Suprapubic skin (tissue), 4 donors: ENCODE data around the gene KIF21B. TPM values are rescaled to one million over a fixed set of nuclear protein-coding genes. Genes with fewer than 3 reads are reported as not detected.

Experiments
- DNase-seq, 2 donors: peaks; one replicate each; pipeline ENCODE4 v3.0.0-alpha.2; 2019; ENCODE audit warnings: low spot score in 2 of 2
- H3K27ac ChIP-seq: fragments of 200-600 bp; sonication (generic); one replicate; pipeline ENCODE4 v1.5.1; 2019
- H3K27me3 ChIP-seq: fragments of 200-600 bp; sonication (generic); one replicate; pipeline ENCODE4 v1.5.1; 2019
- H3K36me3 ChIP-seq: fragments of 200-600 bp; sonication (generic); one replicate; pipeline ENCODE4 v1.5.1; 2019
- H3K4me1 ChIP-seq: fragments of 200-600 bp; sonication (generic); one replicate; pipeline ENCODE4 v1.5.1; 2019
- H3K4me3 ChIP-seq: fragments of 200-600 bp; sonication (generic); one replicate; pipeline ENCODE4 v1.5.1; 2019; ENCODE audit warnings: mild to moderate bottlenecking
- H3K9me3 ChIP-seq: fragments of 200-600 bp; sonication (generic); one replicate; pipeline ENCODE4 v1.5.1; 2019
- CTCF ChIP-seq, 2 donors: fragments of 200-600 bp in 1 of 2; fragments of 450-650 bp in 1 of 2; sonication (generic) in 1 of 2; IDR thresholded peaks; one replicate each; pipeline ENCODE4 v1.5.1; 2016 to 2019; ENCODE audit warnings: antibody characterized with exemption in 2 of 2, mild to moderate bottlenecking in 1 of 2, moderate library complexity in 1 of 2
- EP300 ChIP-seq: sonication (generic); formaldehyde crosslinking; IDR thresholded peaks from one replicate; pipeline ENCODE4 v1.6.1; 2017; ENCODE audit warnings: antibody characterized with exemption
- POLR2A ChIP-seq, 2 donors: fragments of 450-650 bp; IDR thresholded peaks; one replicate each; pipeline ENCODE4 v1.6.1; 2017; ENCODE audit warnings: antibody characterized with exemption in 2 of 2, mild to moderate bottlenecking in 2 of 2, moderate library complexity in 2 of 2
- POLR2AphosphoS5 ChIP-seq, 3 donors: sonication (generic); formaldehyde crosslinking; IDR thresholded peaks; one replicate each; pipeline ENCODE4 v1.6.1; 2017; ENCODE audit warnings: antibody characterized with exemption in 3 of 3
- WGBS: methylation state at CpG from one replicate; pipeline ENCODE4 v1.1.5; 2018; 5-methylcytosine and 5-hydroxymethylcytosine counted together
- total RNA-seq, 4 donors: library from RNA; depleted of rRNA; stranded (reverse); fragments of >200 nt; gene quantifications; one replicate each; pipeline ENCODE4 v1.1.0, GENCODE V29; 2016

The KIF21B gene
- total RNA-seq, 4 donors from 2014 or later = 0.65 to 2.3 (median 1.1) TPM

GRCh38 chr1:201022820-201023516 lies 546 bp downstream of the KIF21B start:
- no peak overlapping the region for H3K27ac ChIP-seq
- no peak for DNase-seq
- H3K9me3 ChIP-seq = no peaks in the 10 kb centered on the region
- peak overlapping the region; percentile 63 for H3K4me3 ChIP-seq
- H3K27me3 ChIP-seq = no peaks in the 10 kb centered on the region
- peaks cover 36% of the 10 kb centered on the region for H3K4me1 ChIP-seq
- WGBS = 4% methylated on average over 33 of the region's 56 CpGs
- no peak for TF ChIP-seq EP300
- H3K36me3 ChIP-seq = no peaks in the 10 kb centered on the region

GRCh38 chr1:201022493-201022819 lies 1.1 kb downstream of the KIF21B start:
- Histone ChIP-seq H3K27me3 (no peaks in the 10 kb centered on the region), H3K9me3 (no peaks in the 10 kb centered on the region), H3K4me1 (peaks cover 41% of the 10 kb centered on the region), H3K4me3 (peak overlapping the region; percentile 63), H3K36me3 (no peaks in the 10 kb centered on the region), H3K27ac (no peak overlapping the region)
- 78% methylated on average over 2 of the region's 2 CpGs for WGBS
- TF ChIP-seq POLR2A (IDR thresholded peaks at IDR 0.05) (no peak), POLR2AphosphoS5 (IDR thresholded peaks at IDR 0.05) (no peak), CTCF (IDR thresholded peaks at IDR 0.05) (no peak), EP300 (no peak)
- no peak for DNase-seq

- Histone ChIP-seq H3K36me3 (no peaks in the 10 kb centered on the region), H3K27me3 (no peaks in the 10 kb centered on the region), H3K27ac (no peak overlapping the region), H3K4me3 (no peak overlapping the region), H3K4me1 (peaks cover 46% of the 10 kb centered on the region), H3K9me3 (no peaks in the 10 kb centered on the region)
- TF ChIP-seq POLR2A (IDR thresholded peaks at IDR 0.05) (no peak), CTCF (IDR thresholded peaks at IDR 0.05) (no peak), EP300 (no peak), POLR2AphosphoS5 (IDR thresholded peaks at IDR 0.05) (no peak)
- no peak for DNase-seq
- 86% methylated on average over 5 of the region's 7 CpGs for WGBS
Observed at GRCh38 chr1:201021630-201022492, 1.7 kb downstream of the KIF21B start.

- Histone ChIP-seq H3K27ac (no peak overlapping the region), H3K4me3 (no peak overlapping the region)
- TF ChIP-seq CTCF (IDR thresholded peaks at IDR 0.05) (no peak), POLR2A (IDR thresholded peaks at IDR 0.05) (no peak), POLR2AphosphoS5 (IDR thresholded peaks at IDR 0.05) (no peak), EP300 (no peak)
Observed at GRCh38 chr1:201020721-201021629, 2.5 kb downstream of the KIF21B start.

GRCh38 chr1:201020040-201020591 lies 3.4 kb downstream of the KIF21B start:
- H3K27me3 ChIP-seq = peaks cover 4% of the 10 kb centered on the region
- TF ChIP-seq CTCF (IDR thresholded peaks at IDR 0.05) (no peak), POLR2AphosphoS5 (IDR thresholded peaks at IDR 0.05) (no peak), POLR2A (IDR thresholded peaks at IDR 0.05) (no peak), EP300 (no peak)
- H3K4me1 ChIP-seq = peaks cover 54% of the 10 kb centered on the region
- 81% methylated on average over 4 of the region's 4 CpGs for WGBS
- no peak for DNase-seq
- no peak overlapping the region for H3K4me3 ChIP-seq
- H3K9me3 ChIP-seq = no peaks in the 10 kb centered on the region
- no peak overlapping the region for H3K27ac ChIP-seq
- no peaks in the 10 kb centered on the region for H3K36me3 ChIP-seq

More at GRCh38 chr1:201020721-201021629, 2.5 kb downstream of the KIF21B start:
- 86% methylated on average over 5 of the region's 11 CpGs for WGBS
- Histone ChIP-seq H3K27me3 (no peaks in the 10 kb centered on the region), H3K4me1 (peaks cover 45% of the 10 kb centered on the region), H3K36me3 (no peaks in the 10 kb centered on the region), H3K9me3 (no peaks in the 10 kb centered on the region)
- DNase-seq = no peak
